ENCODE results near the gene AGPS.
A peak's percentile ranks its signal among the peaks of the same experiment; 100 is the strongest.
"Not testable (repeated sequence)": the region's sequence is repeated elsewhere in the genome, so short reads cannot be mapped to it uniquely, and the experiment has no call there.

AGPS gene

GRCh38 chr2:177362499-177362898 lies 30.1 kb upstream of the AGPS start:
- no peaks in the 10 kb centered on the region for H3K4me1 ChIP-seq (ENCODE audit: insufficient read depth, low read length)
- no peaks in the 10 kb centered on the region; the same call in 1 of the 2 replicates for H3K36me3 ChIP-seq (ENCODE audit: insufficient read depth, low read length)
- no peak overlapping the region for H3K9ac ChIP-seq (ENCODE audit: low read depth, low read length)
- H3K9me3 ChIP-seq (ENCODE audit: control insufficient read depth, insufficient read depth, low read length) = no peaks in the 10 kb centered on the region

- Histone ChIP-seq H3K36me3 (ENCODE audit: insufficient read depth, low read length) (no peaks in the 10 kb centered on the region; the same call in 1 of the 2 replicates), H3K4me1 (ENCODE audit: insufficient read depth, low read length) (no peaks in the 10 kb centered on the region), H3K9ac (ENCODE audit: low read depth, low read length) (no peak overlapping the region), H3K9me3 (ENCODE audit: control insufficient read depth, insufficient read depth, low read length) (no peaks in the 10 kb centered on the region)
Observed at GRCh38 chr2:177363332-177363731, 29.2 kb upstream of the AGPS start.

GRCh38 chr2:177365764-177366163 lies 26.8 kb upstream of the AGPS start:
- not testable (repeated sequence) for H3K9me3 ChIP-seq (ENCODE audit: control insufficient read depth, insufficient read depth, low read length); H3K9ac ChIP-seq (ENCODE audit: low read depth, low read length); H3K4me1 ChIP-seq (ENCODE audit: insufficient read depth, low read length); H3K36me3 ChIP-seq (ENCODE audit: insufficient read depth, low read length)

GRCh38 chr2:177368023-177368422 lies 24.6 kb upstream of the AGPS start:
- H3K36me3 ChIP-seq (ENCODE audit: insufficient read depth, low read length); H3K4me1 ChIP-seq (ENCODE audit: insufficient read depth, low read length); H3K9ac ChIP-seq (ENCODE audit: low read depth, low read length); H3K9me3 ChIP-seq (ENCODE audit: control insufficient read depth, insufficient read depth, low read length): not testable (repeated sequence)

- H3K9ac ChIP-seq (ENCODE audit: low read depth, low read length) = no peak overlapping the region
Observed at GRCh38 chr2:177379354-177379753, 13.2 kb upstream of the AGPS start.

GRCh38 chr2:177380181-177380580 lies 12.4 kb upstream of the AGPS start:
- H3K4me1 ChIP-seq (ENCODE audit: insufficient read depth, low read length) = peaks cover 9% of the 10 kb centered on the region
- H3K9ac ChIP-seq (ENCODE audit: low read depth, low read length) = no peak overlapping the region
- no peaks in the 10 kb centered on the region for H3K36me3 ChIP-seq (ENCODE audit: insufficient read depth, low read length)
- no peaks in the 10 kb centered on the region for H3K9me3 ChIP-seq (ENCODE audit: control insufficient read depth, insufficient read depth, low read length)

More at GRCh38 chr2:177379354-177379753, 13.2 kb upstream of the AGPS start:
- Histone ChIP-seq H3K4me1 (ENCODE audit: insufficient read depth, low read length) (peaks cover 7% of the 10 kb centered on the region), H3K9me3 (ENCODE audit: control insufficient read depth, insufficient read depth, low read length) (no peaks in the 10 kb centered on the region; the same call in 1 of the 2 replicates), H3K36me3 (ENCODE audit: insufficient read depth, low read length) (no peaks in the 10 kb centered on the region)

- Histone ChIP-seq H3K9ac (ENCODE audit: low read depth, low read length) (no peak overlapping the region), H3K9me3 (ENCODE audit: control insufficient read depth, insufficient read depth, low read length) (no peaks in the 10 kb centered on the region), H3K36me3 (ENCODE audit: insufficient read depth, low read length) (no peaks in the 10 kb centered on the region), H3K4me1 (ENCODE audit: insufficient read depth, low read length) (peaks cover 9% of the 10 kb centered on the region)
Observed at GRCh38 chr2:177383935-177384334, 8.6 kb upstream of the AGPS start.

- Histone ChIP-seq H3K9ac (ENCODE audit: low read depth, low read length) (no peak overlapping the region), H3K36me3 (ENCODE audit: insufficient read depth, low read length) (no peaks in the 10 kb centered on the region), H3K9me3 (ENCODE audit: control insufficient read depth, insufficient read depth, low read length) (no peaks in the 10 kb centered on the region), H3K4me1 (ENCODE audit: insufficient read depth, low read length) (peaks cover 9% of the 10 kb centered on the region)
Observed at GRCh38 chr2:177385151-177385550, 7.4 kb upstream of the AGPS start.

- H3K9ac ChIP-seq (ENCODE audit: low read depth, low read length) = peak overlapping the region; percentile 94
- peaks cover 16% of the 10 kb centered on the region for H3K4me1 ChIP-seq (ENCODE audit: insufficient read depth, low read length)
- no peaks in the 10 kb centered on the region for H3K36me3 ChIP-seq (ENCODE audit: insufficient read depth, low read length)
- H3K9me3 ChIP-seq (ENCODE audit: control insufficient read depth, insufficient read depth, low read length) = no peaks in the 10 kb centered on the region
Observed at GRCh38 chr2:177391822-177392372, 676 bp upstream of the AGPS start.

GRCh38 chr2:177393203-177393755 lies 706 bp downstream of the AGPS start:
- Histone ChIP-seq H3K9ac (ENCODE audit: low read depth, low read length) (peak overlapping the region; percentile 94), H3K9me3 (ENCODE audit: control insufficient read depth, insufficient read depth, low read length) (no peaks in the 10 kb centered on the region), H3K4me1 (ENCODE audit: insufficient read depth, low read length) (peaks cover 16% of the 10 kb centered on the region), H3K36me3 (ENCODE audit: insufficient read depth, low read length) (no peaks in the 10 kb centered on the region)

GRCh38 chr2:177393824-177394593 lies 1.4 kb downstream of the AGPS start:
- peak overlapping the region; percentile 94; the same call in 1 of the 2 replicates for H3K9ac ChIP-seq (ENCODE audit: low read depth, low read length)
- H3K9me3 ChIP-seq (ENCODE audit: control insufficient read depth, insufficient read depth, low read length) = no peaks in the 10 kb centered on the region

GRCh38 chr2:177394594-177394973 lies 2.0 kb downstream of the AGPS start:
- Histone ChIP-seq H3K9ac (ENCODE audit: low read depth, low read length) (no peak overlapping the region), H3K9me3 (ENCODE audit: control insufficient read depth, insufficient read depth, low read length) (no peaks in the 10 kb centered on the region), H3K4me1 (ENCODE audit: insufficient read depth, low read length) (peaks cover 22% of the 10 kb centered on the region), H3K36me3 (ENCODE audit: insufficient read depth, low read length) (no peaks in the 10 kb centered on the region)

More at GRCh38 chr2:177393824-177394593, 1.4 kb downstream of the AGPS start:
- H3K4me1 ChIP-seq (ENCODE audit: insufficient read depth, low read length) = peaks cover 22% of the 10 kb centered on the region
- no peaks in the 10 kb centered on the region for H3K36me3 ChIP-seq (ENCODE audit: insufficient read depth, low read length)

GRCh38 chr2:177395351-177396065 lies 2.9 kb downstream of the AGPS start:
- H3K9ac ChIP-seq (ENCODE audit: low read depth, low read length) = no peak overlapping the region

GRCh38 chr2:177396703-177397460 lies 4.3 kb downstream of the AGPS start:
- H3K9me3 ChIP-seq (ENCODE audit: control insufficient read depth, insufficient read depth, low read length) = no peaks in the 10 kb centered on the region
- H3K4me1 ChIP-seq (ENCODE audit: insufficient read depth, low read length) = peaks cover 22% of the 10 kb centered on the region
- no peak overlapping the region for H3K9ac ChIP-seq (ENCODE audit: low read depth, low read length)

More at GRCh38 chr2:177395351-177396065, 2.9 kb downstream of the AGPS start:
- no peaks in the 10 kb centered on the region for H3K36me3 ChIP-seq (ENCODE audit: insufficient read depth, low read length)
- no peaks in the 10 kb centered on the region for H3K9me3 ChIP-seq (ENCODE audit: control insufficient read depth, insufficient read depth, low read length)
- peaks cover 22% of the 10 kb centered on the region for H3K4me1 ChIP-seq (ENCODE audit: insufficient read depth, low read length)

More at GRCh38 chr2:177396703-177397460, 4.3 kb downstream of the AGPS start:
- no peaks in the 10 kb centered on the region for H3K36me3 ChIP-seq (ENCODE audit: insufficient read depth, low read length)
